HG02884 (cell line): ENCODE data around the gene LDLRAD3.
"Not testable (repeated sequence)": the region's sequence is repeated elsewhere in the genome, so short reads cannot be mapped to it uniquely, and the experiment has no call there.

ENCODE experiments used
- ATAC-seq: cut with Tn5 transposase; IDR thresholded peaks from one replicate; pipeline ENCODE4 v1.9.1; 2021; ENCODE audit warnings: mild to moderate bottlenecking, moderate library complexity; ENCODE audit not compliant: unreplicated experiment

LDLRAD3 gene, protein sequence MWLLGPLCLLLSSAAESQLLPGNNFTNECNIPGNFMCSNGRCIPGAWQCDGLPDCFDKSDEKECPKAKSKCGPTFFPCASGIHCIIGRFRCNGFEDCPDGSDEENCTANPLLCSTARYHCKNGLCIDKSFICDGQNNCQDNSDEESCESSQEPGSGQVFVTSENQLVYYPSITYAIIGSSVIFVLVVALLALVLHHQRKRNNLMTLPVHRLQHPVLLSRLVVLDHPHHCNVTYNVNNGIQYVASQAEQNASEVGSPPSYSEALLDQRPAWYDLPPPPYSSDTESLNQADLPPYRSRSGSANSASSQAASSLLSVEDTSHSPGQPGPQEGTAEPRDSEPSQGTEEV

DNA sequence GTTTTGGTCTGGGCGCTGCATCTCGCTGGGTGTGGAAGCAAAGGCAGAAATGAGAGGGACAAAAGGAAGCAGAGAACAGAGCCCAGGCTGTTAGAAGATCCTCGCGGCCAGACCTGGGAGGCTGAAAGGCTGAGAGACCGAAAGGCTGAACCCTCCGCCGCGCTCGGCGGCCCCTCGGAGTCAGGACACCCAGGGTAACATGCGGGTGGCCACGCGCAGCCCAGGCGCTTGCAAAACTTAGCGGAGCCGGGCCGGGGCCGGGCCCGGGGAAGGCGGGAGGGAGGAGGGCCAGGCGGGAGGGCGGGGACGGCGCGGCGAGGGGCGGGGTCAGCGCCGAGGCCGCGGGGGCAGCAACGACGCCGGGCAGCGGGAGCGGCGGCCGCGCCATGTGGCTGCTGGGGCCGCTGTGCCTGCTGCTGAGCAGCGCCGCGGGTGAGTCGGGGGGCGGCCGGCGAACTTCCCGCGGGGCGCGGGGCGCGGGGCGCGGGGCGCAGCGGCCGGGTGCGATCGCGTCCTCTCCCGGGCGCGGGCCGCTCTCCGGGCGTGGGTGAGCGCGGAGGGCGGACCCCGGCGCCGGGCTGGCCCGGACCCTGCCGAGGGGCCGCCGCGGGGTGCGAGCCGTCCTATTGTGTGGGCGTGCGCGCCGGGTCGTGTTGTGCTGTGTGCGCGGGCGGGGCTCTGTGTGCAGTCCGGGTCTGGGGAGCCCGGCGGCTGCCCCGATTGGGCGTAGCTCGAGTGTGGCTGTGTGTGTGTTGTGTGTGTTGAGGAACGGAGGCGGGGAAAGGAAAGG lies at the start of gene LDLRAD3:
TSS of gene LDLRAD3 (plus strand) at position 350 of the 790 bp plus-strand sequence. CDS start at position 387, 37 bp downstream.
- ATAC-seq, result peak; percentile 79

DNA sequence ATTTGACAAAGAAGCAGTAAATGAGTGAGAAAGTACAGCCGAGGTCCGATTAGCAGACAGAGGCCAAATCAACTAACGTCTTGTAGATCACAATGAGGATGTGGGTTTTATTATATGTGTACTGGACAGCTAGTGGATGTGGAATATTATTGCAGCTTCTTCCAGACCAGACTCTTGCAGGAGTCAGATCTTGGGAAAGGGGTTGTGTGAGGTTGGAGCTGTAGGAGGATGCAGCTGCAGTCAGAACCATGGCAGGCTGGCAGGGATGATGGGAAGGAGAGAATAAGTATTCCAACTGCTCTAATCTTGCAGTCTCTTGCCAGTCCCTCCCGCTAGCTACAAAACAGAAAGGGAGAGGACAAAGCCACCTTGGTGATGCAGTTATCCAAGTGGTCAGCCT lies 46.8 kb upstream of the LDLRAD3 start:
- ATAC-seq, result no peak

DNA sequence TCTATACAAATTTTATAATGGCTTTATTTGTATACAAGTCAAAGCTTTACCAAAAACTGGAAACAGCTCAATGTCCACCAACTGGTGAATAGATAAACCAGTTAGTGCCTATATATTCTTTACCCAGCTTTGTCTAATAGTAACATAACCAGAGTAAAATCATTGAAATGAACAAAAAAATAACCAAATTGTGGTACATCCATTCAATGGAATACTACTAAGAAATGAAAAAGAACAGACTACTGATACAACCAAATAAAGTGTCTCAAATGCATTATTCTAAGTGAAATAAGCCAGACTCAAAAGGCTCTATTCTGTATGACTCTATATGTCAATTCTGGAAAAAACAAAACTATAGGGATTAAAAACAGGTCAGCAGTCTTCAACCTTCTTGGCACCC lies 40.9 kb upstream of the LDLRAD3 start:
- no peak for ATAC-seq

DNA sequence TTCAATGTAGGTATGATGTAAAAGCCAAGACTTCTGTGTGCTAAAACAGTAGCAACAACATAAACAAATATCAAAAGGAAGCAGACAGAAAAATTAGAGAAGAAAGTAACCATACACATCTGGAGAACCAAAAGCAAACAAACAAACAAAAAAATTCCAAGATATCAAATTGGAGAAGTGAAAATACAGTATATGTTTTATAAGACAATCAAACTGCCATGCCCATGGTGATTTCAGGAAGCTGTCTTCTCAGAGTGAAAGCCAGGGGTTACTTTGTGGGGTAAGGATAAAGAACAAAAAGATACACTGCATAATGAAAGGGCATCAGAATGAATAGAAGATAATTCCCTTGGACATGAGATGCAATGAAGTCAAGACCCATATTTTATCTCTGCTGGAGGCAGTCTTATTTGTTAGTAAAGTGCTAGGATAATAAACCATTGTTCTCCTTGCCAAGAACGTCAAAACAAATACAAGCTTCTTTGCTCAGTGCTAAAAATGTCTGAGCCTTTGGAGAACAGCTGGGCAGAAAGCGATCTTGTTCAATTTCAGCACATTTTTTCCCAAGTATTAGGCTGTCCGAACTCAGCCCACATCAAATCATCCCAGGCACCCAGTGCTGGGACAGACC lies 38.1 kb upstream of the LDLRAD3 start:
- ATAC-seq, result no peak

DNA sequence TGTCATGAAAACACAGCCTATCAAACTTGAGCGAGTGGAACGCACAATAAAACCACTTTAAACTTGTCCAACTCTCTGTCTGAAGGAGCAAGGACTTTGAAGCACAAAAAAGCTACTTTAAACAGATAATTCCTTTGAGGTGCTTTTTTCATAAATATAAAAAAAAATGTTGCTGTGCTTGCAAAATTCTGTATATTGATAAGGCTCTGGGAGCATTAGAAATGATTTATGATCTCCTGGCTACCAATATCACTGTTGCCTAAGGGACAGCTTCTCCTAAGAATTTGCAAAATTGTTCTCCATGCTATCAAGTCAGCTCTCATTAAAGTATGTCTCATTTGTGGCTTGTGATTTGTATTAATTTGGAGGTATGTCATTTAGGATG lies 37.6 kb upstream of the LDLRAD3 start:
- no peak for ATAC-seq

DNA sequence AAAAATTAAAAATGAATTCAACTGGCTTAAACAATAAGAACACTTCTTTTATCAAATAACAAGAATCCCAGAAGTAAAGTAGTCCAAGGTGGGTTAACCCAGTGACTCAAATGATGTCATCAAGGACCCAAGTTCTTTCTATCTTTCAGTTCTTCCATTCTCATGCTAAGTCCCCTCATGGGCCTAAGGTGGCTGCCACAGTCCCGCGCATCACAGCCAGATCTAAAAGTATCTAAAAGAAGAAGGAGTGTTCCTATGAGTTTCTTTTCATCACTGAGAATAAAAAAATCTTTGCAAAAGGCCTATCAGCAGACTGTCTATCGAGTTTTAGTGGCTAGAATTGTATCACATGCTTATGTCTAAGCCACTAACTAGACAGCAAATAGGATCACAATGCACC lies 37.2 kb upstream of the LDLRAD3 start:
- no peak for ATAC-seq

DNA sequence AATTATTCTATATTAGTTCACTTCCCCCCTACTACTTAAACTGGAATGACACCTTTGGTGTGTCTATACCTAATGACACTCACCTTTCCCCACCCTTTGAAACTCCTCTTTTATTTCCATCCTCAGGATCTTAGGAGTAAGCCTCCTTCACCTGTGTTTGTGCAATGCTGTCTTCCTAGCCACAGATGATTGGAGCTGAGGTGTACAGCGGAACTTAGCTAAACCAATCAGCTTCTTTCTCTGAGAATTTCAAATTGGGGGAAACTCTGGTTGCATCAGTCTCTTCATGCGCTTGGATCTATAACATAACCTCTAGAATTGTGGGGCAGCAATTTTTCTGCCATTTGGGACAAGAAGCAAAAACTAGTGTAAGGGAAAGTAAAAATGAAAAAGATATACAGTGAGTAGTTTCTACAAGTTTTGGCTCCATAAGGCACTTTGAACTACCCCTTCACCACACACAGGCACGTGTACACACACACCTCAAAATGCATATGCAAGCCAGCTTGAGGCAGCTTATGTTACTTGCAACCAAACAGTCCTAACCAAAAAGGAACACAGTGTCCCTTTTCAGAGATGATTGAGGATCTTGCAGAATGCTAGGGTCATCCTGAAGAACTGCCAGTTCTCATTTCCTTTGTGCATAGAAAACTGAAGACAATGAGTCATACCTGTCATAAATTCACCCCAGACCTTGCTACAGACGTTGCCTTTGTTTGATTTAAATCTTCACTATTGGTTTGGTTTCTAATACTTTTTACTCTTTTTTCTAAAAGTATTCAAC lies 36.0 kb upstream of the LDLRAD3 start:
- ATAC-seq, result peak; percentile 78

DNA sequence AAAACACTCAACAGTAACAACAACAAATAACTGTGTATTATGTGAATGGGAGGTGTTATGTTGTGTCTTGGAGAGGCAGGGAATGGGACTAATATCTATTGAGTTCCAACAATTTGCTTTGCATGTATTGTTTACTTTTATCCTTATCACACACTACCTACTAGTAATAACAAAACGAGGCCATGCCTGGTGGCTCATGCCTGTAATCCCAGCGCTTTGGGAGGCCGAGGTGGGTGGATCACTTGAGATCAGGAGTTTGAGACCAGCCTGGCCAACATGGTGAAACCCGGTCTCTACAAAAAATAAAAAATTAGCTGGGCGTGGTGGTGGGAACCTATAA lies 35.5 kb upstream of the LDLRAD3 start:
- ATAC-seq, result peak; percentile 10

DNA sequence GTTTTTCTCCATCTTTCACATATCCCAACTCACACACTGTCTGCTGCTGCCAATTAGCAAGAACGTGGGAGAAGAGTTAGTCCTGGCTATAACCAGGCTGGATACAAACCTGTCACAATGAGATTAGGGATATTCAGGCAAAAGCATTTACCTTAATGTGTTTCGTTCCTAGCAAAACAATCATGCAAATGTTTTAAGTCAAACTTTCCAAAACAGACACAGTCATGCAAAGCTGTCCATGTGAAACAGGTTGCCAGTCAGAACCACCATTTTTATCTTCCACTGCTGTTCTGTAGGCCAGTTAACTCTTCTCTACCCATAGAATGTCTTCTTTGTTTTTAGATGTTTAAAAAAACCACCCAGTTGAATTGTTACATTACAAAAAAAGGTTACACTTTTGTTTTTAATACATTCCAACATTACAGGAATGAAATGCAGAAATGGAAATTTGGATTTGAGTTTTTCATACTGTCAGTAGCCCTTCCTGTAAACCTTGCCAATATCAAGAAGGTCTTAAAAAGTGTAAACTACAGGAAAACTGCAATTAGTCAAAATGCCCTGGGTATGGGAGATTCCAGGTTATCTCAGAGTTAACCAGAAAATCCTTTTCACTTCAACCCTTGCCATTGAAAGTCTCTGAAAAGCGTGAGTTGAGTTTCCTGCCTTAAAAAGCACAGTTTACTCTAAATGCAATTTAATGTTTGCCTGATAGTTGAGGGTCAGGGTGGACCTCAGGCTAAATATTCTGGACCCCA lies 34.2 kb upstream of the LDLRAD3 start:
- ATAC-seq, result peak; percentile 27

DNA sequence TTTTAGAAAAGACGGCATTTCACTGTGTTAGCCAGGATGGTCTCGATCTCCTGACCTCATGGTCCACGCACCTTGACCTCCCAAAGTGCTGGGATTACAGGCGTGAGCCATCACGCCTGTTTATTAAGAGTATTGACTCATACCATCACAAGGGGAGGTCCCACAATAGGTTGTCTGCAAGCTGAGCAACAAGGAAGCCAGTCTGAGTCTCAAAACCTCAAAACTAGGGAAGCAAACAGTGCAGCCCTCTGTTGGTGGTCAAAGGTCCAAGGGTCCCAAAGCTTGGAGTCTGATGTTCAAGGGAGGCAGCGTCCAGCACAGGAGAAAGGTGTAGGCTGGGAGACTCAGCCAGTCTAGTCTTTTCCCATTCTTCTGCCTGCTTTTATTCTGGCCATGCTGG lies 32.8 kb upstream of the LDLRAD3 start:
- no peak for ATAC-seq

DNA sequence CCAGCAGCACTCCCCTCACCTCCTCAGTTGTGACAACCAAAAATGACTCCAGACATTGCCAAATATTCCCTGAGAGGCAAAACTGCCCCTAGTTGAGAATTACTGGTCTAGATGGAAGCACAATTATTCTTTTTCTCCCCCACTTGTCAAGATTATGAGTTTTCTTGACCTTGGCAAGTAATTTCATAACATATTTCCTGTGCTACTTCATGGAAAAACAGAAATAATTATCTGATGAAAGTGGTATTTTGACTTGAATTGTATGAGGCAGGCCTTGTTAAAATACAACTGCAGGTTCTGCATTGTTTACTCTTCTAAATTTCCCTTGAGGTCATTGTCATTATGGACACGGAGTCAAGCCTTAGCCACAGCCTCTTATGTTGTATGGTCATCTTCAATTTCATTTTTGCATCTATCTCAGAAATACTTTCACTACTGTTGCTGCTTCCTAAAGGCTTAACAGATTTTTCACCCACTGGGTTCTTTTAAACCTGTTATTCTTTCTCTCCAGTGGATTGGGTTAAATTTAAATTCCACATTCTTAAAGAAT lies 32.2 kb upstream of the LDLRAD3 start:
- no peak for ATAC-seq

DNA sequence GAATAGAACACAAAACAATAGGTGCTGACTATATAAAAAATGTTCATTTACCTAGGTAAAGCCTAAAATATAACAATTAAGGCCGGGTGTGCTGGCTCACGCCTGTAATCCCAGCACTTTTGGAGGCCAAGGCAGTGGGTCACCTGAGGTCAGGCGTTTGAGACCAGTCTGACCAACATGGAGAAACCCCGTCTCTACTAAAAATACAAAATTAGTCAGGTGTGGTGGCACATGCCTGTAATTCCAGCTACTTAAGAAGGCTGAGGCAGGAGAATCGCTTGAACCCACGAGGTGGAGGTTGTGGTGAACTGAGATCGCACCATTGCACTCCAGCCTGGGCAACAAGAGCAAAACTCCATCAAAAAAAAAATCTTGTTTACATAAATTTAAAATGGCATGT lies 31.4 kb upstream of the LDLRAD3 start:
- ATAC-seq, result not testable (repeated sequence)

DNA sequence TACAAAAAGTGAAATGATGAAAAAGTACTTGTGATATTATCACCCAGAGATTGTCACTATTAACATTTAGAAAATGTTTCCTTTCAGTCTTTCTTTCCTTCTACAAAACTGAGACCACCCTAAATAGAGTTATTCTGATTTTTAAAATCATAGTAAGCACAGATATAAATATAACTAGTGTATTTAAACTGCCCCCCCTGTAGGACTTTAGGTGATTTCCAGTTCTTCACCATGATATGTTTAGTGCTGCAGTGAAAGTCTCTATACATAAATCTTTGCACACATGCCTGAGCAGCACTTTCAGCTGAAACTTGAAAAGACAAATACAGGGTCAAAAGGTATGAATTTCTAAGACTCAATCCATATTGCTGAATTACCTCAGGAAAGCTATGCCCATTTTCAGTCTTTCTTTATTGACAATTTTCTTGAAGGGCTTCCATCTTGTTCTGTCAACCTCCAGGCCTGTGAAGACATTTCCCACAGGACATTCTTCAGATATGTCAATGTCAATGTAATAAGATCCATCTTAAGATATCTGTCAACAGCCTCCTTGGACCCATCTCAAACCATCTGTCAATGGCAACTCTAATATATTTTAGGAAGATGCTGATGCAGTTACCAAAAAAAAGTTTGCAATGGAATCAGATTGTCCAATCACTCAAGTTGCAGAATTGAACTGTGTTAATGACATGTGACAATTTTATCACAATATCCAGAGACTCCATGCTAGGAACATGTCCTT lies 30.8 kb upstream of the LDLRAD3 start:
- peak; percentile 26 for ATAC-seq

DNA sequence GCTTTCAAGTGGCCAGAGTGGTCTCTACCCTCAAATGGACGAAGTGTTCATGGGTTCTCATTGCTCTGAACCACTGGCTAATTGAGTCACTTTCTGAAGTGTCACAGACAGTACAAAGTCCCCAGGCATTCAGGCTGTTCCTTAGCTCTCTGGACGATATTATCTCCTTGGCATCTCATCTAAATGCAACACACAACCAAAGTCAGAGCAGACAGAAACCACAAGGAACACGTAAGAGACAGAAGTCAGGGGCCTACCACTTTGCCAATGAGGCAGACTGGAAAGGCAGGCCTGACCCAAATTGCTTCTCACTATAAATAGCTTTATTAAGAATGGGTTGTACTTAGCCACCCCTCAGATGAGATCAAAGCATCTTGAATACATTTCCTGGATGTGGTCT lies 29.0 kb upstream of the LDLRAD3 start:
- ATAC-seq, result no peak

DNA sequence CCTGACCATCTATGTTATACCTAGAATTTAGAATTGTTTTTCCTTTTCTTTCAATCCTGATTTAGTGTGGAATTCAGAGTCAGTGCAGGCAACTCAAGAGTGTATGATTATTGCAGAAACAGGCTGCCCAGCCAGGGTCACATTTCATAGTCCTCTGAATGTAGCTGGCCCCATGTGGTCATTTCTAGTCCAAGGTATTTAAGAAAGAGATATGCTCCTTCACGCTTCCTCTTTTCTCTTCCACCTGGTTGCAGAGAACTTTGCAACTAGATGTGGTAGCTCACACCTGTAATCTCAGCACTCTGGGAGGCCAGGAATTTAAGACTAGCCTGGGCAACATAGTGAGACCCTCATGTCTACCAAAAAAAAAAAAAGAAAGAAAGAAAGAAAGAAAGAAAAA lies 27.6 kb upstream of the LDLRAD3 start:
- no peak for ATAC-seq

DNA sequence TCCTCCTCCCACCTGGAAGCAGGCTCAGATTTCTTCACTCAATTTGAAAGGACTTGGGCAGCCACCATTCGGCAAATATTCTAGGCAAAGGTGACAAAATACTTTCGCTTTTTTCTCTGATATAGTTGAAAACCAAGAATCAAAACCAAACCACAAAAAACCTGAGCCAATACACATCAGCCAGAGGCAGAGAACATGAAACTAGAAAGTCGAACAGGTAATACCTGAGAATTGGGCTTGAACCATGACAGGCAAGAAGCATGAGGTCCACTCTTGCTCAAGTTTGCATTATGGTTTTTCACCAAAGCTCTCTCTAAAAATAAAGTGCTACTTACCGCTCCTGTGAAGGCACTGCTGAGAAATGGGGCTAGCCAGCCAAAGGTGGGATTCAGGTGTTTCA lies 26.2 kb upstream of the LDLRAD3 start:
- ATAC-seq, result peak; percentile 50

DNA sequence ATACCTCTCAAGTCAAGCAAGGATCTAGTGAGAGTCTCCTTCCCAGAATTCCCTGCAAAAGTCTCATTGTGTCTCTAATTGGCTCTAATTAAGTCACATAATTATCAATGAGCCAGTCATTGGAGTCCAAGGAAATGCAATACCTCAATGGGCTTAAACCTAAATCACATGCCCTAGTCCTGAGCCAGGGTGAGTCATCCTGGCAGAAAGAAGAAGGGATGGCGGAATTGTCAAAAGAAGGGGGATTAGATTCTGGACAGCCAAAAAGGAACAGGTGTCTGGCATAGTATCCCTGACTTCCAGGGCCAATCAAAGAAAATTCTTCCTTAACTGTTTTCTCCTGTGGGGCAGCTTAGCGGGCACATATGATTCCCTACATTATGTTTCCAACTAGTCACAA lies 25.1 kb upstream of the LDLRAD3 start:
- no peak for ATAC-seq

DNA sequence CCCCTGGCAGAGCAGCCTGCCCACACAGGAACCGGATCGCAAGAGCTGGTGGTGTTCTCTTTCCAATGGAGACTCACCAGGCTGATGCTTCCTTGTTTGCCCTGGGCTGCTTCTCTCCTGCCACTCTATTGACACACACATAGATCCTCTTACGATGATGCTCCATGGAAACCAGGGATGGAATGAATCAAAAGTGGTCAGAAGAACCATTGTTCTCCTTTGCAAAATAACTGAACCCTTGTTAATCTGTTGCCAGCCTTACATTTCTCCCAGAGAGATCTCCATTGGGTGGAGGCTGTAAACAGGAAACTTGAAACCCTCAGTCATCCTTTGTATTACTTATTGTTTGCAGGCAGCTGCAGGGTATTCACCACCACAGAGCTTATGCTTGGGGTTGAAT lies 24.6 kb upstream of the LDLRAD3 start:
- ATAC-seq, result no peak

DNA sequence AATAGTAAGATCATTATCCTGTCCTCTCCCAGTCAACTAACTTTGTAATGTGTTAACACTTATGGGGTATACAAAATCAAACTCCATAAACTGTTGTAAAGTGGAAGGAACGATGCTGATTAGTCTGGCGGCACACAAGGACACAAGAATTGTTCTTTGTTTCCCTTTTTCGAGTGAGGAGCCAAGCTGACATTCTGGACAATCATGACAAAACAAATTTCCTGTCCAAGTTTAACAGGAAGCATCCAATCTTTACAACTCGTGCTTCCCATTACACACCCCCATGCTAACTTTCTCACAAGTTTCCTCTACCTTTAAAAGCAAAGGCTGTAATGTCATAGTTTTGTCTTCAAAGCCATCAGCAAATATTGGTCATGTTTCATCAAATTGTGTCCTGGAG lies 20.4 kb upstream of the LDLRAD3 start:
- no peak for ATAC-seq

DNA sequence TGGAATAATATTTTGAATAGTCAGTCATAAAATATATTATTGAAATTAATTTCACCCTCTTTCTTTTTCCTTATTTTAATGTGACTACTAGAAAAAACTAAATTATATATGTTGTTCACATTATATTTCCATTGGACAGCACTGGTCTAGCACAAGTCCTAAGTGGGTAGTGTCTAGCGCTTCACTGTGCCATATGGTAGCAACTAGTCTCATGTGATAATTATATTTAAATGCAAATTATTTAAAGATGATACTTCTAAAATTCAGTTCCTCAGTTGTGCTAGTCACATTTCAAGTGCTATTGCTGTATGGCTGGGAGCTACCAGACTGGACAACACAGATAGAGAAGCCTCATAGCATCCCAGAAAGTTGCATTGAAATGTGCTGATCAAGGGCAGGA lies 19.1 kb upstream of the LDLRAD3 start:
- ATAC-seq, result no peak
